GM18873 (cell line): ENCODE data around the gene LRFN4.

Experiments used
- ATAC-seq: cut with Tn5 transposase; IDR thresholded peaks from one replicate; pipeline ENCODE4 v1.9.1; 2021; ENCODE audit warnings: mild to moderate bottlenecking, moderate library complexity, moderate number of reproducible peaks; ENCODE audit not compliant: unreplicated experiment, low FRiP score

LRFN4 gene

DNA sequence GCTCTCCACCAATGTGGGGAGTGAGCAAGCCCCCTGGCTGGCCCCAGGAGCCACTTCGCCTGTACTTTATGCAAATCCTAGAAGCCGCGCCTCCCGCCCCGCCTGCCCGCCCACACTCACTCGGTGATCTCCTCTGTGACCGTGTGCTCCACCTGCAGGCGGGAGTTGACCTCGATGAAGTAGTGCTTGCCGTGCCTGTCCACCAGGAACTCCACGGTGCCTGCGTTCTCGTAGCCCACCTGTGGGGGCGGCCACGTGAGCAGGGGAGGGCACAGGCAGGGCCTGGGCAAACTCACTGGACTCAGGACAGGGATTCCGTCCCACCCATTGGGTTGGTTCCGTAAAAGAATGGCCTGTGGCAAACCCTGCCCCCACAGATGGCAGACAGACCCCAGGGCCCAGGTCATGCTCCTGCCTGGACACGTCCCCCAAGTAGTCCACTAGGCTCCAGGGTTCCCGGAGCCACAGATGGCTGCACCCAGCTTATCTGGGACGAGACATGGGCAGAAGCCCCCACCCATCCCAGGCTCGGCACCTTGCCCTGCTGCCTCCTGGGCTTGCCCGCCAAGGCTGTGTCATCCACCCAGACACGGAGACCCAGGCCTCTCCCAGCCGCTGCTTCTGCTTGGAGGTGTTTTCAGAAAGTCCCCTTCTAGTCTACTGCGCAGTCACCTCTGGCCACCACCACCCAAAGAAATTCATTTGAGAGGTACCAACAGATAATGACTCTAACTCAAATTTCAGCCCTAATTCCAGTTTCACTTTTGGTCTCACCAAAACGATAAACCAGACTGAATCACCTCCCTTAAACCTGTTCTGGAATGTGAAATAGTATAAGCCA is 12.1 kb downstream of the LRFN4 start:
- peak; percentile 49 for ATAC-seq

DNA sequence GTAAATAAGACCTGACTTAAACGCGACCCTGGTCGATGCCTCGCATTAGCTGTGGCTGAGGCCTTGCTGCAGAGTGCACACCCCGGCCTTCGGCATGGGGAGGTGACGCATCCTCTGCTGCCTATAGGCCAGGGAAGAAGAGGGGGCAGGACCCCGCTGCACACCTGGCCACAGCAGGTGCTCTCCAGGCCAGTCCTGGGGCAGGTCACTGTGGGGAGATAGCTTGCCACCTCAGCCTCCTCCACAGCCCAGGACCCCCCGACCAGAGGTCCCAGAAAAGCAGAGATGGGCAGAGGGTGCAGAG is 12.7 kb downstream of the LRFN4 start:
- no peak for ATAC-seq

DNA sequence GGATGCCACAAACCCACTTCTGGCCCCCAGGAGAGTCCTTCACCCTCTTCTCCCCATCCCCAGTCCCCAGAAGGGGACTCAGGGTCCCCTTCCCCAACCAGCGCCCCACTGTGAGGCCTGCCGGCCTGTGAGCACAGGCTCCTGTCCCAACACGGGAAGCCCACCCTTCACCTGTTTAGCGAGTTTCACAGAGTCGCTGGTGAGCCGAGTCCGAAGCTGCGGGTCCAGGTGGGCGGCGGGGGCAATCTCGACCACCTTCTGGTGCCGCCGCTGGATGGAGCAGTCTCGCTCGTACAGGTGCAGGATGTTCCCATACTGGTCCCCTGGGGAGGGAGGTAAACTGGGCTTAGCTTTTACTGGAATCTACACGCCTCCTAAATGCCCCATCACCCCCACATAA is 13.3 kb downstream of the LRFN4 start:
- no peak for ATAC-seq

DNA sequence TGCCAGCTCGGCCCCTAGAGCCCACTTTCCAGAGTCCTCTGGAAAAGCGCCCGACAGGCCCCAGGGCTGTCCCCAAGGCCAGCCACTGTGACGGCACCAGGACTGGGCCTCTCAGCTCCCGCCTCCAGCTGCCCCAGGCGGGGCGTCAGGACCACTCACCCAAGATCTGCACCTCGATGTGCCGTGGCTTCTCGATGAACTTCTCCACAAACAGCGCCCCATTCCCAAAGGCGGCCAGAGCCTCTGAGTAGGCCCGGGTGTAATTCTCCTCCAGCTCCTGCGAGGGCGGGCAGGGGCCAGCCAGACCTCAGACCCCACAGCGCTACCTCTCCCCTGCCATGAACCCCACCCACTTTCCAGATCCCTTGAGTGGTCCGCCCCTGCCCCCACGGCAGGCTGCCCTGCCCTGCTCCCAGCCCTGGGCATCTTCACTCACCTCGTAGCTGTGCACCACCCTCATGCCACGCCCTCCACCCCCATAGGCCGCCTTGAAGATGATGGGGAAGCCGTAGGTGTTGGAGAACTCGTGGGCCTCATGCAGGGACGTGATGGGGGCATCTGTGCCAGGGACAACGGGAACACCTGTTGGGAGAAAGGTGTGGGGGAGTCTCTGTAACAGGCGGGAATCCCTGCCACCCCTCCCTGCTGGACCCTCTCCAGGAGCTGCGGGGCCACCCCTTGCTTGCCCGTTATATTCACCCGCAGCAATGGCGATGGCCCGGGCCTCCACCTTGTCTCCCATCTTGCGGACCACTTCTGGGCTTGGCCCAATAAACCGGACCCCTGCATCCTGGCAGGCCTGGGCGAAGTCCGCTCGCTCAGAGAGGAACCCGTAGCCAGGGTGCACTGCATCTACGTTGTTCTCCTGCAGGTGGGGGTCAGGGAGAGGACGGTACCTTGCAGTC is 14.0 kb downstream of the LRFN4 start:
- no peak for ATAC-seq

GRCh38 chr11:66871521-66871901 is 14.6 kb downstream of the LRFN4 start:
- ATAC-seq = no peak

DNA sequence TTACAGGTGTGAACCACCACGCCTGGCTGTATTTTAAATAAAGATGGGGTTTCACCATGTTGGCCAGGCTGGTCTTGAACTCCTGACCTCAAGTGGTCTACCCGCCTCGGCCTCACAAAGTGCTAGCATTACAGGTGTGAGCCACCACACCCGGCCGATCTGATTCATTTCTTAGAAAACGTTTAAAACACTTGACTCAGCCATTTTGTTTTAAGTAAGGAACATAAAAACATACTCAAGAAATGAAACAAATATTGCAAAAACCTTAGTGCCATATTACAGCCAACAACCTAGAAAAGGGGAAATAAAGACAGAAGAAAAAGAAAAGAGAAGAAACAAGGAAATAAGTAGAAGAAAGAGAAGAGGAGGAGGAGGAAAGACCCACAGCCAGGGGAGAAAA is 17.4 kb downstream of the LRFN4 start:
- ATAC-seq = no peak

DNA sequence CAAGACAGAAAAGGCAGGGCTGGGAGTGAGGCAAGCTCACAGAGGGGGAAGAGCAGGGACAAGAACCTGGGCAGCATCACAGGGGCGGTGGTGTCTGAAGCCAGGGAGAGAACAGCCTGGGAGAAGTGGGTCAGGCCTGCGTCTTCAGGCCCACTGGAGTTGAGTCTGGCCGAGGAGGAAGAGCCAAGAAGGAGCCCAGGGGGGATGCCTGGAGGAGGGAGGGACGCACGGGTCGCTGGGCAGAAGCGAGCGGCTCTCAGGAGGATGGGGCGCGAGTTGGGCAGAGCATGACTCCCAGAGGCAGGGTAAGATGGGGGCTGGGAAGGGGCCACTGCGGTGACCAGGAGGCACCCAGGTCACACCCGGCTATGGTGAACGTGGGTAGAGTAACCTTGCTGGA is 18.5 kb downstream of the LRFN4 start:
- ATAC-seq = no peak

GRCh38 chr11:66877588-66878385 is 20.9 kb downstream of the LRFN4 start:
- no peak for ATAC-seq

DNA sequence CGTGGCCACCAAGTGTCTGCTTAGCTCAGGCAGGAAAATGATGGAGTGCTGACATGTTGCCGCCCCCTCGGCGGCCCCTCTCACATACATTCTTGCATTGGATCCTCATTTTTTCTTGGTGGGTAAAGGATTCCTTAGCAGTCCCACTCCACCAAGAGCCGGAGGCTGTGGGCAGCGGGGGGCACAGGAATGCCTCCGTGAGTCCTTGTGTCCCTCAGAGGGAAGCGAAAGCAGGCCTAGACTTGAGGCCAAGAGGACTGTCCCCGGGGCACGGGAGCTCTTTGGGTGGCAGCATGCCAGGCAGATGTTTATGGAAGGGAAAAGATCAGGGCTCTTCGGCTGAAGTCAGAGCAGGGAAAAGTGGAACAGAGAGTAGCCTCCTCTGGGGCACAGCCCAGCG is 21.6 kb downstream of the LRFN4 start:
- no peak for ATAC-seq

DNA sequence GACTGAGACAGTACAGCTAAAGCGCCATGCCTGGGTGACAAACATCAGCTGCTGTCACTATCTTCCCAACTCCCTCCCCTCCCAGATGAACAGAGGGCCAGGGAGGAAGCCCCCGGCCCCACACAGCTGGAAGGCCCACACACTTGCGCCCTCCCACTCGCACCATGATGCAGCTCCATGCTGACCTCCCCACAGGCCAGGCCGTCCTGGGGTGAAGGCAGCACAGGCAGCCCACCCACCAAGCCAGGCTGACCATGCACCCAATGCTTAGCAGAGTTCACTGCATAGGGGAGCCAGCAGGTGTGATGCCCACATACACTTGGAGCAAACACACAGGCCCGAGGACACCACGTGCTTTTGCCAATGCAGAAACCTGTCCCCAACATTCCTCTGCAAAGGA is 22.1 kb downstream of the LRFN4 start:
- ATAC-seq = no peak

DNA sequence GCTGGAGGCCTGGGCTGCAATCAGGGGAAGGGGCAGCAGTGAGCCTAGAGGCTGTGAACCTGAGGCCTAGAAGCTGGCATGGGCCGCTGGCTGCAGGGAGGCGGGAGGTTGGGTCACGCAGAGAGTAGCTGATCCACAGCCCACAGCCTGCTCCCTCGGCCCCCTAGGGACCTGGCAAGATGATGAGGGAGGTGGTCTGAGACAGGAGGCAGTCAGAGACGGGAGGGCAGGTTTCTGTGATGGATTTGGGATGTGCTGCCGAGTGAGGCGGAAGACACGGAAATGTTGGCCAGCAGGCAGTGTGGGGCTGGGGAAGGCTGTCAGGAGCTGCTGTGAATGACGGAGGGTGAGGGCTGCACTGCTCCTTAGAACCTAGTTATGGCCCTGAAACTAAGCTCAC is 22.7 kb downstream of the LRFN4 start:
- ATAC-seq = no peak

DNA sequence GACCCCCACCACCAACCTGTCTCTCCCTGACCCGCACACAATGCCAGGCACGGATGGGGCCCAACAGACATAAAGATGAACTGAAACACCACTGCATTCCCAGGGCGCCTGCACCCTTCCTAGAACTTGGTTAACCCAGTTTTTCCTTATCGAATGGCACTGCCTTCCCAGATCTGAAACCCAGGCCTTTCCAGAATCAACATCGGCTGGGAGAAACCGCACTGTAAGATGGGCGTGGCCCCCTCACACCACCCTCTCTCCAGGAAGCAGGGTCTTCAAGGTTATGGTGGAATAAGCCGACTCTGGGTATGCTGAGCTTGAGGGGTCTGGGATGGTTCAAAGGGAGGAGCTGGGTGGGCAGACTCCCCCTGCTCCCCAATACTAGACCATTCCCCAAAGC is 23.1 kb downstream of the LRFN4 start:
- no peak for ATAC-seq

DNA sequence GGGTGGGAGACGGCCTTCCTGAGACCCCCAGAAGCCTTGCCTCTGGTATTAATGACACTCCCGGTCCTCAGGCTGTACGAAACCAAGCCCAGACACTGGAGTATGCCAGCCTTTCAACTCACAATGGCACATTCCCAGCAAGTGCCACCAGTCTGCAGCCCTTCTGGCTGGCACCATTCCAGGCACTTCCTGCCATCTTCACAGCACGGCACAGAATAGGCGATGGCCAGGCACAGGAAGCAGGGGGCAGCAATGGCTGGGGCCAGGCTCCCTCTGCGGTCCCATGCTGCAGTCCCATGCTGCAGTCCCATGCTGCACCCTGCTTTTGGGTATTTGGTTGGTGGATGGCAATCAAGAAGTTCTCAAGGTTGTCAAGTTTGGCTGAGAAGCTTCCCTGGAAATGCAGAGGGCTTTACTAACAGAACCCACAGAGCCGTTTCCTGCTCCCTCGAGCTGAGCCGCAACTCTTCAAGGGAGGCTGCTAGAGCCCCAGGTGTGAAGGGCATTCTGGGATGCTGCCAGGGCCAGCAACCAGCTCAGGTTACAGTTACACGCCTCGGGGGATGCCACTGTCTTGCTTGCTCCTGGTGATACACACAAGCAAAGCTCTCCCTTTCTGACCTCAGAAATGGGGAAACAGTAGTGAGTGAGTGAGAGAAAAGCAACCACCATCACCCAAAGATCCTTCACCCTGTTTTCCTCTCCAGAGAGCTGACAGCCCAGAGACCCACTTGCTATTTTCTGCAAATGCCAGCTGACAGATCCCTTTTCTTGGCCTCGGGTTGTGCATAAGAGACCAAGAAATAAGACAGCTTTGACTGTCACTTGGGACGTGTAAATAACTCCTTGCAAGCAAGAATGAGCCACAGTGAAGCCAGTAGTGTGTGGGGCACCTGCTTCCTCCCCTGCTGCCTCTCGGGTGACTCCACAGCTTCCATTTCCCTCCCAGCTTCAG is 23.9 kb downstream of the LRFN4 start:
- no peak for ATAC-seq

DNA sequence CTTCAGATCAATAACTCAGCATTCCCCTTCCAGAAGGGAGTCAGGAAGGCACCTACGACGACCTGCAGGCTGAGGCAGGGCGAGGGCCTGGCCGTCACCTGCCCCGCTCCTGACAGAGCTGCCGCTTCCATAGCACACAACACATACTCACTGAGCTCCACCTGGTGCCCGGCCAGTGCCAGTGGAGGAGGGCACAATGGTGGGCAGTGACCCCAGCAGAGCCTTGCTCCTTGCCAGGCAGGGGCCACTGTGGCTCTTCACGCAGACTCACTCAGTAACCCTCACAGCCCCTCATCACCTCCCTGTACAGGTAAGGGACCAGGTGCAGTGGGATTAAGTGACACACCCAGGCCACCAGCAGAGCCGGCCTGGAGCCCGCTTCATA is 24.6 kb downstream of the LRFN4 start:
- no peak for ATAC-seq

DNA sequence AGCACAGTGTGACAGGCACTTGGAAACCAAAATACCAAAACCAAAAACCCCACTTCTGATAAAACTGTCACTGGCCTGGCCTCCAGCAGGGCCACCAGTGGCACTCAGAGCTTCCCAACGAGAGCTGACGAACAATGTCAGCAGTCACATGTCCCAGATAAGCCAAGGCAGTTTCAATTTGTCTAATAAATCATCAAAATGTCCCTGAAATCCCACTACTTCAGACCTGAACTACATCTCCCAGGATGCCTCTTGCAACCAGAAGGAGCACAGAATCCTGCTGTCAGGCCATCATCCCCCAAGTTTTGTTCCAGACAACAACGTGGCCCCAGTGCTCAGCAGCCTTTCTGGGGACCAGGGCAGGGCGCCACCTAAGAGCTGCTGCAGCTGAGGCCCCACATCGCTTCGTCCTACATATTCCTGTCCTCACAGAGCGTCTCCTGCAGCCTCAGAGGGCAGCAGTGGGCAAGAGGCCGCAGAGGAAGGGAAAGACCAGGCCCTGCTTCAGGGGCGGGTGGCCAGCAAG is 25.1 kb downstream of the LRFN4 start:
- ATAC-seq = no peak

GRCh38 chr11:66882561-66883015 is 25.7 kb downstream of the LRFN4 start:
- no peak for ATAC-seq

DNA sequence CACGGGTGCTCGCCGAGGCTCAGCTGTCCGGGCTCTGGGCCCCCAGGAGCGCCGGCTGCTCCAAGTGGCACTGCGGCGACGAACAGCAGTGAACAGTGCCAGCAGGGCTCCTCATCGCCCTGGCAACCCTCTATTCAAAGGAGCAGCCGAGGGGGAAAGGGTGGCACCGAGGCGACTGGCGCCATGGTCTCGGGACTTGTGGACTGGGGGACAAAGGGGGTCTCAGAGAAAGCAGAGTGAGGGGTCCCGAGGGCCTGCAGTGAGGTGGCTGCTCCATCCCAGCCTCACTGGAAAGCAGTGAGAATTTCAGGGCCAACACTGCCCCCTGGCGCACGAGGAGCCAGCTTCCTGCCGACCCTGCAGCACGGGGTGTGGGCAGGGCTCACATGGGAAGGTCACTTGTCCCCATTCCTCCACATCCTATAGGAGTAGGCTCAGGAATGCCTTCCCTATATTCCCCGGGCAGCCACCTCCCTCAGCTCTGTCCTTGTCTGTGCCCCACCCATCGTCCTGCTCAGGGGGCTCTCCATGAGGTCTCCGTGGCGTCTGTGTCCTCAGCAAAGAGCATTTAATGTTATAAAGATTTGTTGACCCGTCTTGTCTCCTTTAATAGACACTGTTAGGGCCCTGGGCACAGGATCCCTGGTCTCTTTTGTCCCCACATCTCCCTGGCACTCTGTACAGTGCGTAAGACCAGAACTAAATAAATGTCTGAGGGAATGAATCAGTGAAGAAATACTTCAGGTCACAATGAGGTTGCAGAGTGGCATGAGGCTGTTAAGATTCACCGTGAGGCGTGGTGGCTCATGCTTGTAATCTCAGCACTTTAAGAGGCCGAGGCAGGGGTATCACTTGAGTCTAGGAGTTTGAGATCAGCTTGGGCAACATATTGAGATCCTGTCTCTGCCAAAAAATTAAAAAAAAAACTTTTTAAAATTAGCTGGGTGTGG is 26.4 kb downstream of the LRFN4 start:
- ATAC-seq = no peak

- no peak for ATAC-seq
These were observed 27.6 kb downstream of the LRFN4 start for GRCh38 chr11:66884443-66884842.

- ATAC-seq = no peak
These were observed 28.6 kb downstream of the LRFN4 start for GRCh38 chr11:66885469-66885868.
